Fibroblast of the conjunctiva (primary cell): ENCODE data around the gene RAB5B.
A peak's percentile ranks its signal among the peaks of the same experiment; 100 is the strongest.

Experiments used
- DNase-seq: peaks from one replicate; pipeline ENCODE4 v3.0.0-alpha.2; 2010; ENCODE audit warnings: low read depth

The RAB5B gene

GRCh38 chr12:55973599-55974307 lies at the start of gene RAB5B:
TSS of gene RAB5B (plus strand) at chr12:55974078. CDS start at chr12:55986961, 12,883 bp downstream.
- peak; percentile 100 for DNase-seq

- DNase-seq = no peak
Measured at GRCh38 chr12:55925371-55925770, 48.5 kb upstream of the RAB5B start.

GRCh38 chr12:55925870-55926737 lies 47.8 kb upstream of the RAB5B start:
- no peak for DNase-seq

- DNase-seq = peak; percentile 87
Measured at GRCh38 chr12:55926738-55927587, 46.9 kb upstream of the RAB5B start.

- peak; percentile 69 for DNase-seq
Measured at GRCh38 chr12:55927588-55928502, 46.0 kb upstream of the RAB5B start, which contains the start of gene PYM1. TSS of gene PYM1 (minus strand) at chr12:55927894. CDS start at chr12:55927761, 133 bp downstream.

- no peak for DNase-seq
Measured at GRCh38 chr12:55929306-55929791, 44.5 kb upstream of the RAB5B start.

GRCh38 chr12:55930771-55931316 lies 43.0 kb upstream of the RAB5B start, which contains the start of gene DGKA:
TSS of gene DGKA (plus strand) at chr12:55931162. CDS start at chr12:55936504, 5,342 bp downstream.
- peak; percentile 82 for DNase-seq

GRCh38 chr12:55931317-55931779 lies 42.5 kb upstream of the RAB5B start:
- DNase-seq = no peak

- no peak for DNase-seq
Measured at GRCh38 chr12:55931780-55932550, 41.9 kb upstream of the RAB5B start.

GRCh38 chr12:55932551-55932910 lies 41.3 kb upstream of the RAB5B start:
- DNase-seq = no peak

- DNase-seq = no peak
Measured at GRCh38 chr12:55933169-55933798, 40.6 kb upstream of the RAB5B start.

- no peak for DNase-seq
Measured at GRCh38 chr12:55933799-55934742, 39.8 kb upstream of the RAB5B start.

- DNase-seq = no peak
Measured at GRCh38 chr12:55934773-55935172, 39.1 kb upstream of the RAB5B start.

- DNase-seq = no peak
Measured at GRCh38 chr12:55935738-55936151, 38.1 kb upstream of the RAB5B start.

GRCh38 chr12:55937981-55938380 lies 35.9 kb upstream of the RAB5B start:
- DNase-seq = no peak

GRCh38 chr12:55938826-55939501 lies 34.9 kb upstream of the RAB5B start:
- DNase-seq = no peak

GRCh38 chr12:55940065-55940732 lies 33.7 kb upstream of the RAB5B start:
- DNase-seq = peak; percentile 77
